Activated naive CD8-positive, alpha-beta T cell treated with anti-CD3 and anti-CD28 coated beads, Interleukin-2, amount 50 U/mL, for 16 hours (primary cell): ENCODE data around the gene ANP32D.
"Not testable (repeated sequence)": the region's sequence is repeated elsewhere in the genome, so short reads cannot be mapped to it uniquely, and the experiment has no call there.

Experiments used
- DNase-seq: peaks from one replicate; pipeline ENCODE4 v3.0.0-alpha.2; 2020; ENCODE audit warnings: low read depth, low spot score

Gene ANP32D

DNA sequence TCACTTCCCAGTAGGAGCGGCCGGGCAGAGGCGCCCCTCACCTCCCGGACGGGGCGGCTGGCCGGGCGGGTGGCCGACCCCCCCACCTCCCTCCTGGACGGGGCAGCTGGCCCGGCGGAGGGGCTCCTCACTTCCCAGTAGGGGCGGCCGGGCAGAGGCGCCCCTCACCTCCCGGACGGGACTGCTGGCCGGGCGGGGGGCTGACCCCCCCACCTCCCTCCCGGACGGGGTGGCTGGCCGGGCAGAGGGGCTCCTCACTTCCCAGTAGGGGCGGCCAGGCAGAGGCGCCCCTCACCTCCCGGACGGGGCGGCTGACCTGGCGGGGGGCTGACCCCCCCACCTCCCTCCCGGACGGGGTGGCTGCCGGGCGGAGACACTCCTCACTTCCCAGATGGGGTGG, 27.9 kb downstream of the ANP32D start:
- DNase-seq, result not testable (repeated sequence)

DNA sequence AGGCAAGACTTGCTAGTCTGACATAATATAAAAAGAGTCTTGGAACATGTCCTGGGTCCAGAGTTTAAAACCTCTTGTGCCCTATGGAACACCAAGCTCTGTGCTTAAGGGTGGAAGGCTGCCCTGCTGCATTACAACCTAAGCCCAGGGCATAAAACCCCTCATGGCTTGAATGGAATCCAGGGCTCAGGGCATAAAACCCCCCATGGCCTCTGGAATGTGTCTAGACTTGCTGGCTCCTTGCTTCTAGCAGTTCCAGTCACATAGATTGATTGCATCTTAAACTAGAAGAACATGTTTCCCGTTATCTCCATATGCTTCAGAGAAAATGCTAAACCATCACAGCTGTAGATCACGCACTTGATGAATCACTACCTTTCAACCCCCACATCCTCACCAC, 34.5 kb downstream of the ANP32D start:
- DNase-seq, result not testable (repeated sequence)

GRCh38 chr12:48508987-48509386, 36.6 kb downstream of the ANP32D start:
- DNase-seq, result no peak

DNA sequence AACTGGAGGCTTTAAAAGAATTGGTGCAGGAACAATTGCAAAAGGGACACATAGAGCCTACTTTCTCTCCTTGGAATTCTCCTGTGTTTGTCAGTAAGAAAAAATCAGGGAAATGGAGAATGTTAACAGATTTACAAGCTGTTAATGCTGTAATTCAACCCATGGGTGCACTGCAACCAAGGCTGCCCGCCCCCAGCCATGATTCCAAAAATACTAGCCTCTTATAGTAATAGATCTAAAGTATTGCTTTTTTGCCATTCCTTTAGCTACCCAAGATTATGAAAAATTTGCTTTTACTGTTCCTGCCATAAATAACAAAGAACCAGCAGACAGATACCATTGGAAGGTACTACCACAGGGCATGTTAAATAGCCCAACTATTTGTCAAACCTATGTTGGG, 37.8 kb downstream of the ANP32D start:
- DNase-seq, result no peak

- no peak for DNase-seq
These were observed 40.5 kb downstream of the ANP32D start for GRCh38 chr12:48512855-48513254.

DNA sequence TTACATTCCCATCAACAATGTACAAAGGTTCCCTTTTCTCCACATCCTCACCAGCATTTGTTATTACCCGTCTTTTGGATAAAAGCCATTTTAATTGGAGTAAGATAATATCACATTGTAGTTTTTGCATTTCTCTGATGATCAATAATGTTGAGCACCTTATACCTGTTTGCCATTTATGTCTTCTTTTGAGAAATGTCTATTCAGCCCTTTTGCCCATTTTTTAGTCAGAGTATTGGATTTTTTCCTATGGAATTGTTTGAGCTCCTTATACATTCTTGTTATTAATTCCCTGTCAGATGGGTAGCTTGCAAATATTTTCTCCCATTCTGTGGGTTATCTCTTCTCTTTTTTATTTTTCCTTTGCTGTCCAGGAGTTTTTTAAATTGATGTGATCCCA, 42.4 kb downstream of the ANP32D start:
- DNase-seq, result no peak

DNA sequence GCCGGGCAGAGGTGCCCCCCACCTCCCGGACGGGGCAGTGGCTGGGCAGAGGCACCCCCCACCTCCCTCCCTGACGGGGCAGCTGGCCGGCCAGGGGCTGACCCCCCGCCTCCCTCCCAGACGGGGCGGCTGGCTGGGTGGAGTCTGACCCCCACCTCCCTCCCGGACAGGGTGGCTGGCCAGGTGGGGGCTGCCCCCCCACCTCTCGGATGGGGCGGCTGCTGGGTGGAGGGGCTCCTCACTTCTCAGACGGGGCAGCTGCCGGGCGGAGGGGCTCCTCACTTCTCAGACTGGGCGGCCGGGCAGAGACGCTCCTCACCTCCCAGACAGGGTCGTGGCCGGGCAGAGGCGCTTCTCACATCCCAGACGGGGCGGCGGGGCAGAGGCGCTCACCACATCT, 48.0 kb downstream of the ANP32D start:
- DNase-seq, result not testable (repeated sequence)
